ENCODE measurements around the gene LDLRAP1.
A peak's percentile ranks its signal among the peaks of the same experiment; 100 is the strongest.
"Not testable (repeated sequence)": the region's sequence is repeated elsewhere in the genome, so short reads cannot be mapped to it uniquely, and the experiment has no call there.

The LDLRAP1 gene

GRCh38 chr1:25543425-25544242 is at the start of gene LDLRAP1:
LDLRAP1 (plus strand) TSS chr1:25543606; CDS start chr1:25543699, 93 bp downstream.
- no peak for DNase-seq (ENCODE audit: low read depth, low spot score)

GRCh38 chr1:25494952-25495351 is 48.5 kb upstream of the LDLRAP1 start:
- DNase-seq (ENCODE audit: low read depth, low spot score), result no peak

- no peak for DNase-seq (ENCODE audit: low read depth, low spot score)
These were observed 42.7 kb upstream of the LDLRAP1 start for GRCh38 chr1:25500694-25501093.

GRCh38 chr1:25501235-25502058 is 42.0 kb upstream of the LDLRAP1 start:
- no peak for DNase-seq (ENCODE audit: low read depth, low spot score)

GRCh38 chr1:25502957-25503356 is 40.4 kb upstream of the LDLRAP1 start:
- DNase-seq (ENCODE audit: low read depth, low spot score), result no peak

- no peak for DNase-seq (ENCODE audit: low read depth, low spot score)
These were observed 39.6 kb upstream of the LDLRAP1 start for GRCh38 chr1:25503551-25504426.

- no peak for DNase-seq (ENCODE audit: low read depth, low spot score)
These were observed 38.5 kb upstream of the LDLRAP1 start for GRCh38 chr1:25504706-25505595.

- DNase-seq (ENCODE audit: low read depth, low spot score), result no peak
These were observed 37.6 kb upstream of the LDLRAP1 start for GRCh38 chr1:25505656-25506385.

GRCh38 chr1:25506566-25507463 is 36.6 kb upstream of the LDLRAP1 start:
- DNase-seq (ENCODE audit: low read depth, low spot score), result not testable (repeated sequence)

GRCh38 chr1:25513666-25514065 is 29.7 kb upstream of the LDLRAP1 start:
- no peak for DNase-seq (ENCODE audit: low read depth, low spot score)

- no peak for DNase-seq (ENCODE audit: low read depth, low spot score)
These were observed 28.4 kb upstream of the LDLRAP1 start for GRCh38 chr1:25515033-25515432.

- DNase-seq (ENCODE audit: low read depth, low spot score), result no peak
These were observed 26.7 kb upstream of the LDLRAP1 start for GRCh38 chr1:25516686-25517085.

- no peak for DNase-seq (ENCODE audit: low read depth, low spot score)
These were observed 25.7 kb upstream of the LDLRAP1 start for GRCh38 chr1:25517476-25518394.

GRCh38 chr1:25519624-25520023 is 23.8 kb upstream of the LDLRAP1 start:
- DNase-seq (ENCODE audit: low read depth, low spot score), result no peak

GRCh38 chr1:25520446-25521061 is 22.9 kb upstream of the LDLRAP1 start:
- DNase-seq (ENCODE audit: low read depth, low spot score), result peak; percentile 55

GRCh38 chr1:25522031-25522655 is 21.3 kb upstream of the LDLRAP1 start:
- DNase-seq (ENCODE audit: low read depth, low spot score), result no peak

- DNase-seq (ENCODE audit: low read depth, low spot score), result no peak
These were observed 19.9 kb upstream of the LDLRAP1 start for GRCh38 chr1:25523542-25523941.
